ENCODE results near the gene PYROXD2.

The PYROXD2 gene

GRCh38 chr10:98414932-98415730 lies at the start of gene PYROXD2:
TSS of gene PYROXD2 (minus strand) at chr10:98415182. CDS start at chr10:98415135, 47 bp downstream.
- no peaks in the 10 kb centered on the region for H3K9me3 Mint-ChIP-seq
- intact Hi-C loops (cut with micrococcal nuclease), result no loop called here
- peak within 1 kb of the TSS; percentile 86 for H3K27ac Mint-ChIP-seq
- H3K4me3 Mint-ChIP-seq, result peak within 1 kb of the TSS; percentile 92
- H3K4me1 Mint-ChIP-seq (ENCODE audit: low read depth), result peaks cover 47% of the 10 kb centered on the region
- H3K36me3 Mint-ChIP-seq (ENCODE audit: low read depth), result peaks cover 66% of the 10 kb centered on the region
- H3K27me3 Mint-ChIP-seq, result no peaks in the 10 kb centered on the region

- peaks cover 13% of the 10 kb centered on the region for H3K4me1 Mint-ChIP-seq (ENCODE audit: low read depth)
- no peak overlapping the region for H3K4me3 Mint-ChIP-seq
- intact Hi-C loops (cut with micrococcal nuclease), result loop anchor here (10.0 kb wide), 1 partner anchor 581 kb away; no protein-coding TSS in a partner anchor
- peaks cover 17% of the 10 kb centered on the region for H3K27me3 Mint-ChIP-seq
- no peaks in the 10 kb centered on the region for H3K9me3 Mint-ChIP-seq
- H3K36me3 Mint-ChIP-seq (ENCODE audit: low read depth), result no peaks in the 10 kb centered on the region
- no peak overlapping the region for H3K27ac Mint-ChIP-seq
Measured at GRCh38 chr10:98463976-98464754, 49.2 kb upstream of the PYROXD2 start.

GRCh38 chr10:98463016-98463415 lies 48.0 kb upstream of the PYROXD2 start:
- no peaks in the 10 kb centered on the region for H3K9me3 Mint-ChIP-seq
- no peaks in the 10 kb centered on the region for H3K36me3 Mint-ChIP-seq (ENCODE audit: low read depth)
- no peak overlapping the region for H3K4me3 Mint-ChIP-seq
- intact Hi-C loops (cut with micrococcal nuclease), result loop anchor here (10.0 kb wide), 1 partner anchor 582 kb away; no protein-coding TSS in a partner anchor
- peaks cover 14% of the 10 kb centered on the region for H3K4me1 Mint-ChIP-seq (ENCODE audit: low read depth)
- H3K27ac Mint-ChIP-seq, result no peak overlapping the region
- H3K27me3 Mint-ChIP-seq, result peaks cover 13% of the 10 kb centered on the region

GRCh38 chr10:98461500-98461842 lies 46.5 kb upstream of the PYROXD2 start:
- Mint-ChIP-seq H3K27ac (no peak overlapping the region), H3K4me1 (ENCODE audit: low read depth) (peaks cover 13% of the 10 kb centered on the region), H3K27me3 (peaks cover 18% of the 10 kb centered on the region), H3K36me3 (ENCODE audit: low read depth) (no peaks in the 10 kb centered on the region), H3K9me3 (no peaks in the 10 kb centered on the region), H3K4me3 (no peak overlapping the region)
- intact Hi-C loops (cut with micrococcal nuclease), result loop anchor here (10.0 kb wide), 1 partner anchor 583 kb away; no protein-coding TSS in a partner anchor

- Mint-ChIP-seq H3K4me3 (no peak overlapping the region), H3K9me3 (no peaks in the 10 kb centered on the region), H3K36me3 (ENCODE audit: low read depth) (no peaks in the 10 kb centered on the region), H3K4me1 (ENCODE audit: low read depth) (peaks cover 13% of the 10 kb centered on the region), H3K27me3 (peaks cover 20% of the 10 kb centered on the region), H3K27ac (no peak overlapping the region)
- intact Hi-C loops (cut with micrococcal nuclease), result loop anchor here (10.0 kb wide), 1 partner anchor 584 kb away; no protein-coding TSS in a partner anchor
Measured at GRCh38 chr10:98460837-98461499, 46.0 kb upstream of the PYROXD2 start.

- no peak overlapping the region for H3K4me3 Mint-ChIP-seq
- H3K4me1 Mint-ChIP-seq (ENCODE audit: low read depth), result peaks cover 8% of the 10 kb centered on the region
- no peaks in the 10 kb centered on the region for H3K36me3 Mint-ChIP-seq (ENCODE audit: low read depth)
- no peak overlapping the region for H3K27ac Mint-ChIP-seq
- H3K27me3 Mint-ChIP-seq, result peaks cover 22% of the 10 kb centered on the region
- no peaks in the 10 kb centered on the region for H3K9me3 Mint-ChIP-seq
- intact Hi-C loops (cut with micrococcal nuclease), result no loop called here
Measured at GRCh38 chr10:98458809-98459784, 44.1 kb upstream of the PYROXD2 start.

GRCh38 chr10:98457721-98458120 lies 42.7 kb upstream of the PYROXD2 start:
- no peaks in the 10 kb centered on the region for H3K9me3 Mint-ChIP-seq
- H3K27ac Mint-ChIP-seq, result no peak overlapping the region
- H3K27me3 Mint-ChIP-seq, result peaks cover 22% of the 10 kb centered on the region
- no peak overlapping the region for H3K4me3 Mint-ChIP-seq
- H3K4me1 Mint-ChIP-seq (ENCODE audit: low read depth), result peaks cover 12% of the 10 kb centered on the region
- intact Hi-C loops (cut with micrococcal nuclease), result no loop called here
- H3K36me3 Mint-ChIP-seq (ENCODE audit: low read depth), result no peaks in the 10 kb centered on the region

GRCh38 chr10:98456686-98457482 lies 41.9 kb upstream of the PYROXD2 start:
- peaks cover 24% of the 10 kb centered on the region for H3K27me3 Mint-ChIP-seq
- no peak overlapping the region for H3K27ac Mint-ChIP-seq
- no peaks in the 10 kb centered on the region for H3K36me3 Mint-ChIP-seq (ENCODE audit: low read depth)
- intact Hi-C loops (cut with micrococcal nuclease), result no loop called here
- H3K4me1 Mint-ChIP-seq (ENCODE audit: low read depth), result peaks cover 12% of the 10 kb centered on the region
- H3K4me3 Mint-ChIP-seq, result no peak overlapping the region
- no peaks in the 10 kb centered on the region for H3K9me3 Mint-ChIP-seq

- H3K4me1 Mint-ChIP-seq (ENCODE audit: low read depth), result peaks cover 12% of the 10 kb centered on the region
- no peaks in the 10 kb centered on the region for H3K9me3 Mint-ChIP-seq
- no peak overlapping the region for H3K27ac Mint-ChIP-seq
- no peaks in the 10 kb centered on the region for H3K36me3 Mint-ChIP-seq (ENCODE audit: low read depth)
- intact Hi-C loops (cut with micrococcal nuclease), result no loop called here
- peaks cover 26% of the 10 kb centered on the region for H3K27me3 Mint-ChIP-seq
- H3K4me3 Mint-ChIP-seq, result no peak overlapping the region
Measured at GRCh38 chr10:98456043-98456570, 41.1 kb upstream of the PYROXD2 start.

- intact Hi-C loops (cut with micrococcal nuclease), result no loop called here
Measured at GRCh38 chr10:98453729-98454128, 38.7 kb upstream of the PYROXD2 start.

GRCh38 chr10:98450618-98451017 lies 35.6 kb upstream of the PYROXD2 start:
- Mint-ChIP-seq H3K36me3 (ENCODE audit: low read depth) (peaks cover 9% of the 10 kb centered on the region), H3K4me3 (no peak overlapping the region), H3K27me3 (peaks cover 15% of the 10 kb centered on the region), H3K4me1 (ENCODE audit: low read depth) (peaks cover 26% of the 10 kb centered on the region), H3K9me3 (no peaks in the 10 kb centered on the region), H3K27ac (no peak overlapping the region)
- intact Hi-C loops (cut with micrococcal nuclease), result no loop called here

More at GRCh38 chr10:98453729-98454128, 38.7 kb upstream of the PYROXD2 start:
- no peaks in the 10 kb centered on the region for H3K36me3 Mint-ChIP-seq (ENCODE audit: low read depth)
- H3K4me3 Mint-ChIP-seq, result no peak overlapping the region
- H3K27ac Mint-ChIP-seq, result no peak overlapping the region
- H3K4me1 Mint-ChIP-seq (ENCODE audit: low read depth), result peaks cover 13% of the 10 kb centered on the region
- H3K9me3 Mint-ChIP-seq, result no peaks in the 10 kb centered on the region
- peaks cover 34% of the 10 kb centered on the region for H3K27me3 Mint-ChIP-seq

GRCh38 chr10:98449287-98449686 lies 34.3 kb upstream of the PYROXD2 start:
- Mint-ChIP-seq H3K9me3 (no peaks in the 10 kb centered on the region), H3K4me1 (ENCODE audit: low read depth) (peaks cover 39% of the 10 kb centered on the region), H3K36me3 (ENCODE audit: low read depth) (peaks cover 23% of the 10 kb centered on the region), H3K4me3 (no peak overlapping the region), H3K27ac (no peak overlapping the region), H3K27me3 (peaks cover 15% of the 10 kb centered on the region)
- intact Hi-C loops (cut with micrococcal nuclease), result loop anchor here (10.0 kb wide), 1 partner anchor 184 kb away; the partner anchor contains the start of gene LOXL4

Measured in dendritic cell treated with granulocyte-macrophage colony-stimulating factor and Interleukin-4, amounts not matched to agents 40 ng/mL and 50 ng/mL, for 4 days (primary cell).